CD4-positive, alpha-beta T cell treated with Interleukin-21 for 1 hour (primary cell): ENCODE results near the gene C21orf91.

Experiments
- DNase-seq: peaks from one replicate; pipeline ENCODE4 v3.0.0-alpha.2; 2020

Gene C21orf91

DNA sequence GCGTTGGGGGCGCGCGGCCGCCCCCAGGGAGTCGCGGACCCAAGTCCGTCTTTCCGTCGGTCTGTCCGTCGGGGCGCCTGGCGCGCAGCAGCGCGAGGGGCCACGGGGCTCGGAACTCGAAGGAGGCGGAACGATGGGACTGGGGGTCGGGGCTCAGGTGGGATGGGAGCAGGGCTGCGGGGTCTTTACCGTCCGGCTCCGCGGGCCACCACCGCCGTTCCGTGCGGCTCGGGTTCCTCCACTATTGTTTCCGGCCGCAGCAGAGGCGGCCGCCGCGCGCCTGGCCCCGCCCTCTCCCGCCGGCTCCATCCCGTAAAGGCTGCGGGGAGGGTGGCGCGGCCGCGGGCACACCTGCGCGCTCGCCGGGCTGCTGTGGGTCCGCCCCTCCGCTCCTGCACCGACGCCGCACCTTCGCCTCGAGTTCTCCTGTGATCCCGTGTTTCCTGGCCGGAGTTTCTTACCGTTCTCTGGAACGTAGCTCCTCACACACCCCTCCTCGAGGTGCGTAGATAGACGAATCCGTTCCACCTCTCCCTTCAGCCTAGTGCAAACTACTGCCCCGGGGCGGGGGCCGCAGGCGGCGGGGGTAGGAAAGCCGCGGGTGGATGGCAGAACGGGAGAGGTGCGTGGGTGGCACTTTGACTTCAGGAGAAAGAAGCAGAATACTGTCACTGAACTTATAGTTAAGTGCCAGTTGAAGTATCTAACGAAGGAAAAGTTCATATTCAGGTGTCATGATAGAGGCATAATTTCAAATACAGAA, at the start of gene C21orf91:
Gene C21orf91, minus strand, starts transcription at position 243 of the 763 bp plus-strand sequence. CDS start 1,038 bp downstream, outside the sequence.
- peak; percentile 92 for DNase-seq

DNA sequence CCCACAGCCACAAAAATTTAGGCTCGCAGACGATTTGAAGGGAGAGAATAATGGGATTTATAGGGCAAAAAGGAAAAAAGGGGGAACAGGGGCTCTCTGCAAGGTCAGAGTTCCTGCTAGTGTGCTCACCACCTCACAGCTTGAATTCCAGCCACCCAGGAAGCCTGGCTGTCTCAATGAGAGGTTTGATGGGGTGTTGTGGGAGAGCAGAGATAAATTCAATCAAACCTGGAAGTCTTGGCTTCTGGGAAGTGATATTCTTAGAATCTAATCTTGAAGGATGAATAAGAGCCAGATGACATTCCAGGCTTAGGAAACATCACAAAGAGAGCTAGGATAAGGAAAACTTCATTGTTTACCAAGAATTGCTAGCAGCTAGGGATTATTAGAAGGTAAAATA, 47.4 kb upstream of the C21orf91 start:
- DNase-seq: no peak

GRCh38 chr21:17859661-17860060, 40.5 kb upstream of the C21orf91 start:
- DNase-seq: no peak

DNA sequence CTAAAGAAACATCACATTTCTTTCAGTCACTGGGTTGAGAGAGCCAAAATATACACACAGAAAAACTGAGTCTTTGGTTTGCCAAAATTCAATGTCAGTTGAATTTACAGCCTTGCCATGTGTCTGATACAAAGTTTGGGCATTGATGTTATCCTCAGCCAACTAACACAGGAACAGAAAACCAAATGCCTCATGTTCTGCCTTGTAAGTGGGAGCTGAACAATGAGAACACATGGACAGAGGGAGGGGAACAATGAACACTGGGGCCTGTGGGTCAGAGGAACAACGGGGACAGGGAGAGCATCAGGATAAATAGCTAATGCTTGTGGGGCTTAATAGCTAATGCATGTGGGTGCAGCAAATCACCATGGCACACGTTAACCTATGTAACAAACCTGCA, 39.6 kb upstream of the C21orf91 start:
- DNase-seq: no peak

- no peak for DNase-seq
These were observed 35.6 kb upstream of the C21orf91 start for GRCh38 chr21:17854745-17855144.

DNA sequence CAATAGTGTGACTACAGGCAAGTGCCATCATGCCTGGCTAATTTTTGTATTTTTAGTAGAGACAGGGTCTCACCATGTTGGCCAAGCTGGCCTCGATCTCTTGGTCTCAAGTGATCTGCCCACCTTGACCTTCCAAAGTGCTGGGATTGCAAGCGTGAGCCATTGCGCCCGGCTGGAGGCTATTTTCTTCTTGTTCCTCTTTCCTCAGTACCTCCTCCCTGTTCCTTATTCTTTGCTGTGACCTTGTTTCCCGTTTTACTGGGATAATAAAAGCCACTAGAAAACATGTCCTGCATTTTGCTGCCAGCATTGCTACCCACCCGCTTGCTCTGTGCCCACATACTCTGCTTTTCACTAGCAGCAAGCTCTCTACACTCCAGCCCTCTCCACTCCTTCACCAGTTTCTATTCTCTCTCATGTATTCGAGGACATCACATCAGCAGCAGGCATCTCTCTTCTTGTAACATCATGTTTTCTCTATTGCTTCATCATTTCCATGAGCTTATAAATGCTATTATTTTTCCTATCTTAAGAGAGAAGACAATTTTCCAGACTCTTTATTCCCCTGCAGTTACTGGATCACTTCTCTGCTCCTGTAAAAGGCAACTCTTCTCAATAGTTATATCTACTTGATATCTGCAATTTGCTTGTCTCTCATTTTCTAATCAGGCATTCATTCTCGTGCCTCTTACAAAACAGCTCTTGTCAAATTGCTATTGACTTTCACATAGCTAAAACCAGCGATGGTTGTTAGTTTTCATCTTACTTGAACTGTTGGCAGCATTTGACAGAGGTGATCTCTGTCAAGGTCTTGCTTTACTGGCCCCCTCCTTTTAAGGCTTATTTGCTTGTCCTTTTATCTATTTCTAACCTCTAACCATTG, 34.5 kb upstream of the C21orf91 start:
- DNase-seq: no peak

DNA sequence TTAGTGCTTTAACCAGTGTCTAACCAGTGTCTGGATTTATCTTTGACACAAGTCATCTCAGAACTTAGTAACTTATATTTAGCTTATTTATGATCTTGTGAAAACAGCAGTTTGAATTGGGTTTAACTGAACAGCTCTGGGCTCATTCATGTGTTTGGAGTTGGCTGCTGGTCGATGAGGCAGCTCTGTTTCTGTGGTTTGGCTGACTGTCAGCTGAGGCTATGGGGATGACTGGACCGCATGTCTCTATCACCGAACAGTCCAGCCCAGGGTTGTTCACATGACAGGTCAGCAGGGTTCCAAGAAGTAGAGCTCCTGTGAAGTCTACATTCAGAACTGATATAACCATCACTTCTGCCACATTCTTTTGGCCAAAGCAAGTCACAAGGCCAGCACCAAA, 29.1 kb upstream of the C21orf91 start:
- DNase-seq: no peak

DNA sequence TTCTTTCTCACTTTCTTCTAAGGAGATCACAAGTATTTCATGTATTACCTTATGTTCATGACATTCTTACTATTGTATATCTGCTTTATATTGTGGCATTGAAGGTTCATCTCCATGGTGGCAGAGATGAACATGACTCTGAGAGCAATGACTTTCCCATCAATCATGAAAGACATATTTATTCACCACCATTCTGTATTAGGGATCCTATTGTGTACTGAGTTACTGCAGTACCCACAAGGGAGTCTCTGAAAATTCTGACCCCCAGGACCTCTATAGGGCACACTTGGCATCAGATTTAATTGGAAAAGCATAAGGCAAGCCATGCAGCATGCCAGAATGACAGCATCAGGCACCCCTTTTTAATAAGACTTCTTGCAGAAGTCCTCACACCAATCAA, 21.9 kb upstream of the C21orf91 start:
- DNase-seq: no peak

GRCh38 chr21:17834639-17835354, 15.6 kb upstream of the C21orf91 start:
- DNase-seq: no peak

- no peak for DNase-seq
These were observed 10.3 kb upstream of the C21orf91 start for GRCh38 chr21:17829472-17829871.

DNA sequence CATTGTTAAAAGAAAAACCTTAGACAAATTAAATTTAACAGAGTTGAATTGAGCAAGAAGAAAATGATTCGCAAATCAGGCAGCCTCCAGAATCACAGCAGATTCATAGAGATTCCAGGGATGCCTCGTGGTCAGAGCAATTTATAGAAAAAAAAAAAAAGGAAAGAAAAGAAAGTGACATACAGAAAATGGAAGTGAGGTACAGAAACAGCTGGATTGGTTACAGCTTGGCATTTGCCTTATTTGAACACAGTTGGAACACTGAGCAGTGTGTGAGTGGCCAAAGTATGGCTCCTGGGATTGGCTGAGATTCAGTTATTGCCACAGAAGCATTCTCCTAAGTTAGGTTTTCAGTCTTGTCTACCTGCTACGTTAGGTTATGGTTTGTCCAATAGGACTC, 9.1 kb upstream of the C21orf91 start:
- DNase-seq: no peak

GRCh38 chr21:17823846-17824245, 4.7 kb upstream of the C21orf91 start:
- DNase-seq: no peak

DNA sequence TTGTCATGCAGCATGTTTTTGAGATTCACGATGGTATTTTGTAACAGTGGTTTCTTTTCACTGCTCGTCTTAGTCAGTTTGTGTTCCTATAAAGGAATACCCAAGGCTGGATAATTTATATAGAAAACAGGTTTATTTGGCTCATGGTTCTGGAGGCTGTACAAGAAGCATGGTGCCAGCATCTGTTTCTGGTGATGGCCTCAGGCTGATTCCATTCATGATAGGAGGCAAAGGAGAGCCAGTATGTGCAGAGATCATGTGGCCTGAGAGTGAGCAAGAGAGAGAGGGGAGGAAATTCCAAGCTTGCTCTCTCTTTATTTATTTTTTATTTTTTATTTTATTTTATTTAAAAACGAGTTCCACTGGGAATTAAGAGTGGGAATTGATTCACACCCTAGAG, 2.0 kb upstream of the C21orf91 start:
- DNase-seq: no peak

DNA sequence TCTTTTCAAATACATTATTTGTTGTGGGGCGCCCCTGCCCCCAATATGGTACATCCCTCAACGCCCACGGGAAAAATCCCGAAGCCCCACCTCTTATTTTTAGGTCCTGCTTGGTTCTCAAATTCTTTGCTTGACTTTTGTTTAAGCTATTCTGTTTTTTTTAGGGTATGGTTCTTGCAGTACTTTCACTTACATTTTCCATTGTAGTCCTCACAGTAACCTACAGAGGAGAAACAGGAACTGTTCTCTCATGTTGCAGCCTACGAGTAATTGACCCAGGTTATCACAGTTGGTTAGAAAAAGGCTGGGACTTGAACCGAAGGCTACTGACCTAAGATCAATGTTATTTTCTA, 697 bp upstream of the C21orf91 start:
- DNase-seq: no peak

GRCh38 chr21:17818186-17819113, 706 bp downstream of the C21orf91 start:
- DNase-seq: peak; percentile 54

DNA sequence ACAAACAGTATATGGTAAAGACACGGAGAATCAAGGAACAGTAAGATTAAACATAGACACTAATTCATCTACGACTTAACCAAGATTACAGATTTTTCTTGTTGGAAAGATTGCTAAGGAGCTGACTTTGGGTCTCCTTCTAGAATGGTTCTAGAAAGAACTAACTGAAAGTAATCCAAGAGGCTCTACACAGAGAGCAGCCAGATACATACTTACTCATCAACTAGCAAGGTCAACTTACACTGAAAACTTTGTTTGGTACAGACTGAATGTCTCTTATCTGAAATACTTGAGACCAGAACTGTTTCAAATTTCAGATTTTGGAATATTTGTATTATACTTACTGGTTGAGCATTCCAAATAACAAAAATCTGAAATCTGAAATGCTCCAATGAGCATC, 5.8 kb downstream of the C21orf91 start:
- DNase-seq: no peak

DNA sequence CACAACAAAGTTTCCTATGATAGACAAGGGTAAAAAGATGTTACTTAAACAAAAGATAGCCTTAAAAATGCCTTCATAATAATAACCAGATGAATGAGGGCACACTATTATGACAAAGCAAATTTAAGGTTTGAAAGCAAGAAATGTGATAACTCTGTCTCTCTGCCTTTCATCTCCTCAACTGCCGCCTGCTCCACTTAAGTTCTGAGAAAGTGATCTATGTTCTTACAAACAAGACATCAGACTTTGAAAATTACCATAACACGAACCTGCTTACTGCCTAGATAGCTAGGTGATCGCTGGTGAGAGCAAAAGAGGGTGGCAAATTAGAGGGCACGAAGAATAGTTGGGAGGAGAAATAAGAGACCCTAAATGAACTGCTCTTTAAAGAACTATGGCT, 13.2 kb downstream of the C21orf91 start:
- DNase-seq: no peak

DNA sequence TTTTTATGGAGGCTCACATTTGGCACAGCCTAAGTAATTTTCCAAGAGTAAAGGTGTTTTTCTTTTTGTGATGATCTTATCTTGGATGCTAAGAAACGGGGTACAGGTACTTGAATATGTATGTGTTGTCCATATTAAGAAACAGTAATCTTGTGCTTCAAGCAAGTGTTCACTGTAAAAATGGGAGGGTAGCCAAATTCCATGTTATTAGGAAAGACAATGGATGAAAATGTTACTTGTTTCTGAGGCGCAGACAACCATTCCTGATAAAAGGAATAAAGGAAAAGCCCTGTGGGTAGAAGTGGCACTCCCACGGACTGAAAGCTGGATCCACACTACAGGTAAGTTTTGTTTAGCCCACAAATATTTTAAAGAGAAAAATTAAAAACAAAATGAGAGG, 15.6 kb downstream of the C21orf91 start:
- DNase-seq: no peak

- no peak for DNase-seq
These were observed 16.6 kb downstream of the C21orf91 start for GRCh38 chr21:17802572-17802971.

DNA sequence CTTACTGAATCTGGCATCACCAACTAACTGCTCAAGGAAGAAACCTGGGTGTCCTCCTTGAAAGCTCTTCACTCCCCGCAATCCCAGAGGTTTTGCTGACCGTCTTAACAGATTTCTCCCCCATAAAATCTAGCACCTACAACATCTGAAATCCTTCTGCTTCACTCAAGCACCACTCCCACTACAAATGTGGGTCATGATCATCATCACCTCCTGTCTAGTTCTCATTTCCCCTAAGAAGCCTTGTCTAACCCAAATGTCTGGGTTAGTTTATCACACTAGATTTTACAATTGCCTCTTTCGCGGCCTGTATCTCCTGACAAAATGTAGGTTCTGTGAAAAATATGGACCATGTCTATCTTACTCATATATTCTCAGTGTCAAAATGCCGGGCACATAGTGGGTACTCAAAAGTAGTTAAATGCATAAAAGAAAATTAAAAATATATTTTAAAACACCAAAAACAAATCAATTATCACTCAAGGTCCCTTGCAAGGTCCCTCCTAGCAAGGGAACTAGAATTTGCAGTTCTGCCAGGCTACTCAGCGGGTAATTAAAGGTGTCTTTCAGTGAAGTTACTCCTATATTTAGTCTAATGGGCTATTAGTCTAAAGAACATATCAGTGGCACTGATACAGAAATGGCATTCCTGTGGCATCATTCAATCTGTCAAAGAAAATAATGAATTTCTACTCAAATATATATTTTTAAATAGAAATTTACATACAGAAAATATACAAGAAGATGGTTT, 19.6 kb downstream of the C21orf91 start:
- DNase-seq: peak; percentile 65

DNA sequence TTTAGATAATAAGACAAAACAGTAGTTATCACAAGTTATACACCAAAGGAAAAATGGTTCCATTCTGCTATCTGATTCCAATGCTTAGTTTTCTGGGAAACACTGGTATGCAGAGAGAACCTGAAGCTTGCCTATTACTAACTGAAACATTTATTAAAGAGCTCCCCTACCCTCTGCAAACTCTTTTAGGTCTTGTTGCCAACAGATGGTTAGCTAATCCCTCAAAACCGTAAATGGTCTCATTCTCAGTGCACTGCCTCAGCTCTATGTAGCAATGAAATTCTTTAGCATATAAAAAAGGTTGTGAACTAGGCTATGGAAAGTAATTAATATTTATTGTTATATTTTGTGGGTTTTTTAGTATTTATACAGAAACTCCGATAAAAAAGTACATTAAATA, 20.4 kb downstream of the C21orf91 start:
- DNase-seq: no peak

DNA sequence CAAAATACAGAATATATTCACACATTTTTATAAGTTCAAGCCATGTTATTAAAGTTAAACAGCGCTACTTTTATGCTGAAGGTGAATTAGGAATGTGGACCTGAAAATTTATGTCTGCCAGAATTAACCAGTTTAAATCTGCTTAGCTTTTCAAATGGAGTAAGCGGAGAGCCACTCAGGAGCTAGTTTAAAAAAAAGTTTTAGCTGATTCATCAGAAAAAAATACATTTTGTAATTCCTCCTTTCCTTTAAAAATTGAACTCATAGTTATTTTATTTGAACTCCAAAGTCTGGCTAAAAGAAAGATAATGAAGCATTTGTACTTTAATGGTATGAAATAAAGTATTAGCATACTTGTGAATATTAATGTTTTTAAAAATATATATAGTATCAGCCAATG, 21.2 kb downstream of the C21orf91 start:
- DNase-seq: no peak
